ENCODE data around the gene MS4A6E.
"Not testable (repeated sequence)": the region's sequence is repeated elsewhere in the genome, so short reads cannot be mapped to it uniquely, and the experiment has no call there.

The MS4A6E gene, protein sequence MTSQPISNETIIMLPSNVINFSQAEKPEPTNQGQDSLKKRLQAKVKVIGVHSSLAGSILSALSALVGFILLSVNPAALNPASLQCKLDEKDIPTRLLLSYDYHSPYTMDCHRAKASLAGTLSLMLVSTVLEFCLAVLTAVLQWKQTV

DNA sequence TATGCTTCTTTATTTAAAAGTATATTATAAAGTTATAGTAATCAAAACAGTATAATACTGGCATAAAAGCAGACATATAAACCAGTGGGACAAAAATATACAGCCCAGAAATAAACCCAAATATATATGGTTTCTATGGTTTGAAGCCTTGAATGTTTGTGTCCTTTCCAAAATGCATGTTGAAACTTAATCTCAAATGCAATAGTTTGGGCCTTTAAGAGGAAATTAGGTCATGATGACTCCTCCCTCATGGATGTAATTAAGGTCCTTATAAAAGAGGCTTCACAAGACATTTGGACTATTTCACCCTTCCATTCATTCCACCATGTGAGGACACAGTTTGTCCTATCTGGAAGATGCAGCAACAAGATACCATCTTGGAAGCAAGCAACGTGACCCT, at the start of gene MS4A6E:
Gene MS4A6E, plus strand, starts transcription at position 301 of the 400 bp plus-strand sequence. CDS start 7,641 bp downstream, outside the sequence.
- DNase-seq, result no peak

DNA sequence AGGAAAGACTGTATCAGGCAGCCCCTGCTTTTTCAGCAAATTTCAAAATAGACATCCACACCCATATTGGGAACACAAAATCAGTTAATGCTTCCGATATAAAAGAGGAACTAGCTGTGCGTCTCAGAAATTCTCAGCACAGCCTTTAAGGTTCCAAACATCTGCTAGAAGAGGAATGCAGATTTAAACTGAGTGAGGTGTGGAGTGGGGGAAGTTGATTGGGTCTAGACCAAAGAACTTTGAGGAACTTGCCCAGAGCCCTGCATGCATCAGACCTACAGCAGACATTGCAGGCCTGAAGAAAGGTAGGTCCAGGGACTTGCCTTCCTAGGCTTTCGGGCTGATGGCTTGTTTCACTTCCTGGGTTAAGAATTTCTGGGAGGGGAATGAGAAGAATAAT, 46.6 kb upstream of the MS4A6E start, which contains the start of gene MS4A4A:
Gene MS4A4A, plus strand, starts transcription at position 255 of the 400 bp plus-strand sequence. Its CDS starts 10 bp downstream, at position 265.
- peak; percentile 76 for DNase-seq

DNA sequence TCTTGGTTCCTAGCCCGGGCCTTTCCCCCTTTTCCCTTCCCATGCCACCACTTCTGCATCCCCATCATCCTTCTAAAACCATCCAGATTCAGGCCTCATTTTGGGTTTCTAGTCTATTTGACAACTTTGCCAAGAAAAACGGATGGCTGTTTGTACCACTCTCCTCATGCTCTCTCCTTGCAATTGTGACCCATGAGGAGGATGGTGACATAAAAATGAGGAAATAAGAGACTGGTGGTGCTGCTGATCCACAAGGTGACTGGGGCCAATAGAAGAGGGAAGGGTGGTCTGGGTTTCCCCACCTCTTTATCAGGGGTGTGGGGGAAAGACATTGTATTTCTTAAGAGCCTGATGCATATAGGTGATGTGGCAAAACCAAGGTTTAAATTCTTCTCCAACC, 45.6 kb upstream of the MS4A6E start:
- peak; percentile 64 for DNase-seq

DNA sequence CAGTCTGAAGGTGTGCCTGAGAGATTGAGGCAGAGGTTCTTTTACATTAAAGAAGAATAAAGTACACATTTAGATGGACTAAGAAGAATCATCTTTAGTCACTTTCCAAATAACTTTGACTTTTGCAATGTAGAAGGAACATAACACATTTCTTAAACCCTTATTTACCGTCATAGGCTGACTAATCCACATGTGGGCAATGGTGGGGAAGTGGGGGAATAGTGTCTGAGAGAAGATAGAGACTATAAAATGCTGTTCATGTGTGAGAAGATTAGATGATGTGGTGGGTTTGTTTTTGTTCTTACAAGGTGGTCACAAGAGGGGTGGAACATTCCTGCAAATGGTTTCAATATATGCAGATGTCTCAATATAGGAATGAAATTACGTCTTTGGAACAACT, 44.8 kb upstream of the MS4A6E start:
- DNase-seq, result peak; percentile 93

DNA sequence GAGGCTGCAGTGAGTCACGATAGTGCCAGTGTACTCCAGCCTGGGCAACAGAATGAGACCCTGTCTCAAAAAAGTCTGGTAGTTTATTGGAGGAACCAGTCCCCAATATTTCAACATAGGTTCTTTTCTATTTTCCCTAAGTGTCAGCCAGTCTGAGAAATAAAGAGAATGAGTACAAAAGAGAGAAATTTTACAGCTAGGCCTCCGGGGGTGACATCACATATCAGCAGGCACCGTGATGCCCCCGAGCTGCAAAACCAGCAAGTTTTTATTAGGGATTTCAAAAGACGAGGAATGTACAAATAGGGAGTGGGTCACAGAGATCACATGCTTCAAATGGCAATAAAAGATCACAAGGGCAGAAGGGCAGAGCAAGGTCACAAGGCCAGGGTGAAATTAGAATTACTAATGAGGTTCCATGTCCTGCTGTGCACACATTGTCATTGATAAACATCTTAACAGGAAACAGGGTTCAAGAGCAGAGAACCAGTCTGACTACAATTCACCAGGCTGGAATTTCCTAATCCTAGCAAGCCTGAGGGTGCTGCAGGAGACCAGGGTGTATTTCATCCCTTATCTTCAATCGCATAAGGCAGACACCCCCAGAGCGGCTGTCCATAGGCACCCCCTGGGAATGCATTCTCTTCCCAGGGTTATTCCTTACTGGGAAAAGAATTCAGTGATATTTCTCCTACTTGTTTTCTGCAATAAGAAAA, 41.5 kb upstream of the MS4A6E start:
- not testable (repeated sequence) for DNase-seq

DNA sequence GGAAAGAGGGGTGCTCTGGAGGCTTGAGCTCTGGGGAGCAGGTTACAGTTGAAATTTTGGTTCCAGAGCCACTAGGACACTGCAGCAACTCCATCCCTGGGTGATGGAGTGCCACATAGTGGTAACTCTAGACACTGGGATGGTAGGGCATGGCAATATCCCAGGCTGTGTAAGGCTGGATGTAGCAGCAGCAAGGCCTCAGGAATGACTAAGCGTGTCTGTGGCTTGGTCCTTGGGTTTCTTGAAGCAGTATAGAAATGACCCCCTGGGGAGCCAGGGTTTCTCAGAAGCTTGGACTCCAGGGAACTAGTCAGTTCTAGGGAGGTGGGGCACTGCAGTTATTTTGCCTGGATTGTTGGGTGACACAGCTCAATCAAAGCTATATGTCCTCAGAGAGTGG, 38.5 kb upstream of the MS4A6E start:
- DNase-seq, result no peak

DNA sequence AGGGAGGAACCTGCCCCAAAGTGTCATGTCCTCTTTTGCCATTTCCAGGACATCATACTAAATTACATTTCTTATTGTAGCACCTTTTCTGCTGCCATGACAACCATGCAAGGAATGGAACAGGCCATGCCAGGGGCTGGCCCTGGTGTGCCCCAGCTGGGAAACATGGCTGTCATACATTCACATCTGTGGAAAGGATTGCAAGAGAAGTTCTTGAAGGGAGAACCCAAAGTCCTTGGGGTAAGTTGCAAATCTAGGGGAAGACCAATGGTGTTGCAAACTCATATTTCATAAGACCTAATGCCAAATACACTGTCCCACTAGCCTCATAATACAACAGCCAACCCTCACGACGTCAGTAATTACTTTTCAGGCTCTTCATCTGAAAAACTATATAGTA, 34.9 kb upstream of the MS4A6E start:
- DNase-seq, result no peak

DNA sequence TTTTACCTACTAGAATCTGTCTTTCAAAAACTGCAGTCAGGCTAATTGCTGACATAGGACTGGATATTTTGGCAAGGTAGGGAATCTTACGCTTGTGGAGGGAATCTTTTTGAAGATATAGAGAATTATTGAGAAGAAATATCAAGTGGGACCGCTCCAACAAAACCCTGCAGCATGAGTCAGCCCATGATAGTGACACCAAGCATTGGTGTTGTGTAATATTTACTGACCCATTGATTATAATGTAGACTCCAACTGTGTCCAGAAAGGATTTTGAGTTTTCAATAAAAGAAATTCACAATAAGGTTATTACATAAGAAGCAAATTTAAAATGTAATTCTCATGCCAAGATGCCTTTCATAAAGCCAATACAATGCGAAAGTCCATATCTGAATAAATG, 25.9 kb upstream of the MS4A6E start:
- no peak for DNase-seq

DNA sequence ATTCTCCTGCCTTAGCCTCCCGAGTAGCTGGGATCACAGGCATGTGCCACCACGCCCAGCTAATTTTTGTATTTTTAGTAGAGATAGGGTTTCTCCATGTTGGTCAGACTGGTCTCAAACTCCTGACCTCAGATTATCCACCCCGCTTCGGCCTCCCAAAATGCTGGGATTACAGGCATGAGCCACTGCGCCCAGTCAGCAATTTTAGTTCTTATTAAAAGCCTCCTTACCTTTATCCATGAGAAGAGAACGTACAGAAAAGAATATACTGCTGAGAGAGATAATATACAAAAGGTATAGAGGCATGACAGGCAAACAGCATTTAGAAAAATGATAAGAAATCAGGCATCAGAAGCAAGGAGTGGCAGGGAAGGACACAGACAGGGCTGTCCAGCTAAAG, 25.2 kb upstream of the MS4A6E start:
- not testable (repeated sequence) for DNase-seq

DNA sequence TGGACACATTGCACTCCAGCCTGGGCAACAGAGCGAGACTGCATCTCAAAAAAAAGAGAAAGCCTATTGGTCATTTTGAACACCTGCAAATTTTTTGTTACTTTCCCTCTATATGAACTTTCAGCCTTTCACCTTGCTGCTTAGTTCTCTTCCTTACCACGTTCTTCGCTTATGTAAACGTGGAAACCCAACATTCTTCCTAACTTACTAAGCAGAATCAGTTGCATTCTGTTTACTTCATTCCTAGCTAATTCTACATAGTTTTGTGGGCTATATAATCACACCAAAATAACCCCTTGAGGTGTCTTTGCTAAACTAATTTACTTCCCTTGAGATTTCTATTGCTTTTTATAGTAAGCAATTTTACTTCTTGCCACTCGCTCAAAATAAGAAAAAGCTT, 23.4 kb upstream of the MS4A6E start:
- DNase-seq, result no peak

DNA sequence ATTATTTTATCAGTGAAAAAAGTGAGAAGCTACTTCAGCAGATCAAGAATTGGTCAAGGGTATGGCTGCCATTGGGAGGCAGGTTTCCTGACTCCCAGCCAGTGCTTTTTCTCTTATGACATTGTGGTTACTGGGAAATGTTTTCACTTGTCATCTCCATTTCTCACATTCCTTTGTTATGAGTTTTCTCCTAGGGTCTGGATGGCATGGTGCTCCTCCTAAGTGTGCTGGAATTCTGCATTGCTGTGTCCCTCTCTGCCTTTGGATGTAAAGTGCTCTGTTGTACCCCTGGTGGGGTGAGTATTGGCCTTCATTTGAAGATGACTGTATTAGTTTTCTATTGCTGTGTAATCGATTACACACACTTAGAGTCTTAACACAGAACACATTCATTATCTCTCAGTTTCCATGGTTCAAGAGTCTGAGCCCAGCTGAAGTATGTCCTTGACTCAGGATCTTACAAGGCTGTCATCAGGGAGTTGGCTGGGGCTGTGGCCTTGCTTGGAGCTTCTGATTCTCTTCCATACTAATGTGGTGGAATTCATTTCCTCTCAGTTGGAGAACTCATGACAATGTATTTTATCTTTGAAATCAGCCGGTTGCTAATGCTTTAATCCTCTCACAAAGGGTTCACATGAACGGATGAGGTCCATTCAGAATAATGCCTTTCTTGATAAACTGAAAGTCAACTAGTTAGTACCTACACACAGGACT, 21.0 kb upstream of the MS4A6E start:
- no peak for DNase-seq

DNA sequence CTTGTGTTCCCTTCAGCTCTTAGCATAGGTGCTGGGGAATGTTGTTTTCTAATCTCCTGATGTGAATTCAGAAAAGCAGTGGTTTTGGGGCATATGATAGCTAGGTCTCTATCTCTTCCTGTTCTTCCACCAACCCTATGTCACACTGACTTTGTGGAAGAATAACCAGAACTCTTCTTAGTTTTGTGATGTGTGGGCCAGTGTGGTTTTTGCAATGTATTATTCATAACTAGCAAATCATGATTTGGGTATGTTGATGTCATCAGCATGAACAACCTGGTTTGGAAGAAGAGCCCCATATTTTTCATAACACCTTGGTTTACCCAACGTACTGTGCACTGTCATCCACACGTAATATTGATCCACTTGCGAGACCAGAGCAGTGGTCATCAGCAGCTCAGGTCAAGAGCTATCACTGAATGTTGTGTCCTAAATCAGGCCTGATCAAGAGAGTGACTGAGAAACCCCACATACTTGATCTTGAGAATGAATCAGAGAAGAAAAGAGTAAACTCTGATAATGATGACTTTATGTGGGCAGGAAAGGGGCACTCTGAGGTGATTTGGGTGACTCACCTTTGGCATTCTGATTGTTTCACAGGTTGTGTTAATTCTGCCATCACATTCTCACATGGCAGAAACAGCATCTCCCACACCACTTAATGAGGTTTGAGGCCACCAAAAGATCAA, 19.4 kb upstream of the MS4A6E start:
- peak; percentile 47 for DNase-seq

DNA sequence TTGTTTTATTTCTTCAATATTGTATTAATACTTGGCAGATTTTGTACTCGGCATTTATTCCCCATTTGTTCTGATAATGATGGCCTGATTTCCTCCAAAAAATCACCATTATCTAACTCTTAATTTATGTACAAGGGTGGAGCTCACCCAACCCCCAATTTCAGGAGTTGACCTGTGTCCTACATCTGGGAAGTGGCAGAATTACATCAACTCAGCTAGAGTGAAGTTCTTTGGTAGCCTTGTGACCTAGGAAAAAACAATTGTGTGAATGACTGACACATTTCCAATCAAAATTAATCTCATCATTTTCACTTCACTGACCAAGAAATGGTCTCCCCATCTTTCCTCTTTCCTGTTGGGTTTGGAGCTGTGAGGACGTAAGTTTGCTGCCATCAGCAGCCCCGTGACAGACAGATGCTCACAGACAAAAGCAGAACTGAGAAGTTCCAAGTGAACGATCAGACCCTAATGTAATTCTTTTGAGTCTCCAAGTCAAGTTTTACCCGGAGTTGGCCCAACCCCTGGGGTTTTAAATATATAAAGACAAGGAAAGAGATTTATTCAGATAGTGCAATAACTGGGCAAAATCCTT, 16.6 kb upstream of the MS4A6E start:
- DNase-seq, result peak; percentile 92

DNA sequence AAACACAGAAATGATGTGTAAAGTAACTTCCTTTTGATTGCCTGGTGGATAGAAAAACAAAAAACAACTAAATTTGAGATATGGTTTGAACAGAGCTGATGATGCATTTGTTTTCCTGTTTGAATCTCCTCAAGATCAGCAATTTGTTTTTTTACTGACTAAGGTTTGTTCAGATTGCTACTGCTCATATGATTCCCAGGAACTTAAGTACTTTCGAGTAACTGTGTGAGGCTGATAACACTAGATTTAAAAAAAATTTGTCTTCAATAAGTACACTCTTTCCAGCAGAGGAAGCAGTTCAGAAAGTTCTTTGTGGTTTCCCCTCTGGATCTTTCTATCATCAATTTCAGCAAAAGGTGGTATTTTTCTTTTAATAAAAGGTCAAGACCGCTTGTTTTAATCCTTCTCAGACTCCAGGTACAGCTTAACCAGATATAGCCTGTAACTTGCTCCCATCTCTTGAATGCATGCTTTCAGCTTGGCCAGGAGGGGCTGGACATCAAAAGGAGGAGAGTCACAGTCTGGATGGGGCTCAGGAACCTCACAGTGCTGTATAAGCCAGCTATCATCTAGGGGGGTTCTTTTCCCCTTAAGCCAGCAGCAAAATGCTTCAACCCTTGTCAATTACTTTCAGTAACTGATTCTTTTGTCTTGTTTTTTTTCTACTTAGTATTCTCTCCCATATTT, 12.3 kb upstream of the MS4A6E start:
- peak; percentile 44 for DNase-seq

DNA sequence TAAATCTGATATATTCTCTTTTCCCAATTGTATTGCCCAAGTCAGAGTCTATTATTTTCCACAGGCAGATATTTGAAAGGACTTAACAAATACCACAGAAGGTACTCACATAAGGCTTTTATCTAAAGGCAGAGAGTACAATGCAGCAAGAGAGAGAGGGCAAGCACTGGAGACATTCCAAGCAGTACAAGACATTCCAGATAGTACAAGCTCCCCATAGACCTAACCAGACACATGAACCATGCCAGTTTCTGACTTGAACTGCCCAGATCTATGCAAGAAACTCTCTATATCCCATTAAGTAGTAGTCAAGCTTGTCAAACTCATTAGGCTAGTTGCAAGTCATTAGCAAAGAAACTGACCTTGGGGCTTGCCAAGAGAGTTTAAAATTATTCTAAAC, 11.2 kb upstream of the MS4A6E start:
- DNase-seq, result no peak

DNA sequence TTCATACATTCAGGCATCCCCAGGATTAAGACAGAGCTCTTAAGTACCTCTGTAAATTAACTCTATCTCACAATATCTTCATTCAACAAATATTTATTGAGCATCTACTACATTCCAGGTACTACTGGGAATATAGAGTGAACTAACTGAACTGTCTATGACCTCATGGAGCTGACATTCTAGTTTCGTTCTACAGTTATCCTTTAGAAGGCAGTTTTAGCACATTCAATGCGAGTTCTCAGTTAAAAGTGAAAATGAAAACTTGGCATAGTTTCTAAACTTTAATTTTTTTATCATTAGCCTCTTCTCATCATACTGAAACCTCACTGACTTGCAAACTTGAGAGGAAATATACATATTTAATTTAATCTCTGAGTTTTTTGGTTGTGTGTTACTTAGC, 10.7 kb upstream of the MS4A6E start:
- peak; percentile 39 for DNase-seq

DNA sequence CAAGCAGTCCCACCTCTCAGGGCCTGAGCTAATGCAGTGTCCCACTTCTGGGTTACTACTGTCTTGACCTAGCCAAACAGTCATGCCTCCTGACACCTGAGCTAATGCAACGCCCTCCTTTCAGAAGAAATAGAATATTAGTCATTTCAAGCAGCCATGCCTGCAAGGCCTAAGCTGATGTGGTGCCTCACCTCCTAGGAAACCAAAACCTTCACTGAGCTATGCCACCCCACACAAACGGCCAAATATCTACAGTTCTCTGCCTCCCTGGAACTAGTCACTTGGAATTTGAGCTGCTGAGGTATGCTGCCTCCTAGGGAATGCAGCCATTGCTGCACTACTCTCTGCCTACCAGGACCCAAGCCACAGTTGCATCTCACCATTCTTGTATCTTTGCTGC, 8.3 kb upstream of the MS4A6E start:
- no peak for DNase-seq

DNA sequence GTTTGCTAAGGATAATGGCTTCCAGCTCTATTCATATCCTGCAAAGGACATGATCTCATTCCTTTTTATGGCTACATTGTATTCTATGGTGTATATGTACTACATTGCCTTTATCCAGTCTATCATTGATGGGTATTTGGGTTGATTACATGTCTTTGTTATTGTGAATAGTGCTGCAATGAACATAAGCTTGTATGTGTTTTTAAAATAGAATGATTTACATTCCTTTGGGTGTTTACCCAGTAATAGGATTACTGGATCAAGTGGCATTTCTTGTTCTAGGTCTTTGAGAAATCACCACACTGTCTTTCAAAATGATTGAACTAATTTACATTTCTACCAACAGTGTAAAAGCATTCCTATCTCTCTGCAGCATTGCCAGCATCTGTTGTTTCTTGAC, 6.0 kb upstream of the MS4A6E start:
- no peak for DNase-seq

DNA sequence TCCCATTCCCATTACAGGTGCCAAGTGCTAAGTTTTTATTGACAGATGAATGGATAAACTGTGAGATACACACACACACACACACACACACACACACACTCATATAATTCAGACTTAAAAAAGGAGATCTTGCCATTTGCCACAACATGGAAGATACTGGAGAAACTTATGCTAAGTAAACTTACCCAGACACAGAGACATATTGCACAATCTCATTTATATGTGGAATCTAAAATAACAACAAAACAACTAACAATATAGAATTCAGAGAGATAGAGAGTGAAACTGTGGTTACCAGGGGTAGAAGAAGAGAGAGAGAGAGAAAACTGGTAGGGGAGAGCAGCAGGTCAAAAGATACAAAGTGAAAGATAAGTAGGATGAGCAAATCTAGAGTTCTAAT, 1.4 kb downstream of the MS4A6E start:
- no peak for DNase-seq

DNA sequence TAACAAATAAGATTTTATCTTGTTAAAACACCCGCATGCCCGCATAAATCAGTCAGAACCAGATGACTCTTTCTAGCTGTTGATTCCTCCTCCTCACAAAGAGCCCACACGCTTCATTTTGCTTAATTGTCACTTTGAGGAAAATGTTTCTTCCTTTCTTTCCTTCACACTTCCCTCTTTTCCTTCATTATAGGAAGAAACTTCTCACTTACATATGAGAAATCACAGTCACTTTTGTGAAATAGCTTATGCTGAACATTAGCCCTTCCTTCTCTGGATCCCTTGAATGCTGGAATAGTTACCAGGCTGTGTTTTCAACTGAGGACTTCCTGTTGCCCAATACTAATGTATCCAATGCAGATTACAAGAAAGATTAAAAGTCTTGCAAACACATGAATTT, 5.8 kb downstream of the MS4A6E start:
- peak; percentile 73 for DNase-seq

DNA sequence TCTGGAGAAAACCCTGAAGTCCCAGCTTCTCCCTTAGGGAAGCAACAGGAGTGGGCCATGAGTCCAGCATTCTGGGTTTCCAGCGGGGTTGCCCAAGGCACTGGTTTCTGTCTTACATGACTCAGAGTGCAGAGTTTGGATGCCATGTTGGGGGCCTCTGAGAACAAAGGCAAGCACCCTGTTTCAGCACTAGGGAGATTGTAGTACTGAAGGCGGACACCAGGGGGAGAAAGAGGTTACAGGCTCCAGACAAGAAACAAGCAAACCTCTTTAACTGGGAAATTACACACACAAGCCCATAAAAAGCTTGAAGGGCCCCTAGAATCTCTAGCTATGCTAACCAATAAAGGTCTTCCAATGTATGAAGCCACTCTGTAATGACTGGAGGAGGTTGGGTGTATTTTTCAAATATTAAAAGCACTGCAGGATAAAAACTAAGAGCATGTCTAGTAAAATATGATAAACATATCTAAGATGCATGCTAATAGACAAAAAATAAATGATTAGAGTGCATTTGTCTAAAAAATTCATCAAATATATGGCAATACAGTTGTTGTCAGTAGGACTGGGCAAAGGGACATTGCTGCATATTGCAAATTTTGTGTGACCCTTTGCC, 7.1 kb downstream of the MS4A6E start:
- DNase-seq, result peak; percentile 82

DNA sequence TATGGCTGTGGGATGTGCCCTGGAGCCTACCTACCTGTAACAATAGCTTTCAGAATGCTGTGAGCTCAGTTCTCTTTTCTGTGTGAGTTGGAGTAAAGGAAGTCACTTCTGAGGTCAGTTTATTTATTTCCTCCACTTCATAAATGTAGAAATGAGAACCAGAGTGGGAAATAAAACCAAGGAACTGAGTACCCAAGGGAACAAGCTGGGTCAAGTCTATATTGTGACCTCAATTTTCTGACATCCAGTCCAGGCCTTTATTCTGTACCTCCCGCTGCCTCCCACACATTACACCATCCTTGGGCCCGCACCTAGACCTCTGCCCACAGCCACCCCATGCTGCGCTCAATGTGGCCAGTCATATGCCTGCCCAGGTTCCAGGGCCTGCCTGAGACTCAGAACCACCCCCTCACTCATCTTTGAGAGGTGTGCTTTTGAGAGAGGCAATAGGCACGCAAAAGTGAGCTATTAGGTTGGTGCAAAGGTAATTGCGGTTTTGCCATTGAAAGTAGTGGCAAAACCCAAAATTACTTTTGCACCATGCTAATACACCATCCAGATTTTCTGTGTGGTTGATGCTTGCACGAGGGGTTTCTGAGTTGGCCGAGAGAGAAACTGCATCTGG, 9.8 kb downstream of the MS4A6E start:
- peak; percentile 50 for DNase-seq

Data from suppressor macrophage treated with lipopolysaccharide for 4 hours (primary cell).